ENCODE measurements around the gene ULK3.

The ULK3 gene

DNA sequence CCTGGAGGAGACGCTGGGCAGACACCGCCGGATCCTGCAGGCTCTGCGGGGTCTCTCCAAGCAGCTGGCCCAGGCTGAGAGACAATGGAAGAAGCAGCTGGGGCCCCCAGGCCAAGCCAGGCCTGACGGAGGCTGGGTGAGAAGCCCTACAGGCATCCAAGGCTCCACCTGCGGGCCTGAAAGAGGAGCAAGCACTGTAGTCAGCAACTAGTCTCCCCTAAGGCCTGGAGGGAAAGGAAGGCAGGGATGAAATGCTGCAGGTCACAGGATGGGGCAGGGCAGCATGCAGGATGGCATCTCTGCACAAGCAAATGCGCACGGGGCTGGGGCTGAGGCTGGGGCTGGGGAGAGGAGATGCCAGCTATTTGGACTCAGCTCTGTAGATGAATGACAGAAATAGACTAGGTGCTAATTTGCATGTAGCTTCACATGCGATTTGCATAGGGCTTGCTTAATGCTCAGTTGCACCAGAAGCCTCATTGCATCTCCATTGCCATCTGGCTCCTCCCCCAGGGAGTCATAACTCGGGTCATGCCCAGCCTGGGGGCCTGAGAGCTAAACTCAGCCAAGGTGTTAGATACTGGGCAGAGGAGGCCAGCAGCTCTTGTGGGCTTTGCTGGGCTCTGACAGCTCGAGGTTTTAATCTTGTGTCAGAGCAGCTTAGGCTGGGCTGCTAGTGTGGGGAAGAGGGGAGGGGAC lies 21.7 kb downstream of the ULK3 start:
- DNase-seq, result no peak

DNA sequence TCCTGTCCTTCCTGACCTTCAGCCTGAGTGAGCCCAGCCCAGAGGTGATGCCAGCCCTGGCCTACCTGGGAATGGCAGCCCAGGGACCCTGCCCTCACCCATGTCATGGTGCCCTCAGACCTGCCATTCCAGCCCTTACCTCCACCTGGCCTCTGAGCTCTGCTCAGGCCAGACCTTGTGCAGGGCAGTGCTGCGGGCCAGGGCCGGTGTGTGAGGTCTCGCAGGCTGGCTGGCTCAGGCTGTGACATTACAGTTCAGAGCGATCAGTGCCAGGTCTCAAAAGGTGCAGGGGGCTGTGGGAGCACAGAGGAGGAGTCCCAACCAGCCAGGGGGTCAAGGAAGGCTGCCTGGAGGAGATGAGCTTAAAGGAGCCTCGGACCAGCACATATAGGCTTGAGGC lies 22.9 kb downstream of the ULK3 start:
- no peak for DNase-seq

GRCh38 chr15:74817370-74817737 lies 25.6 kb downstream of the ULK3 start:
- peak; percentile 17 for DNase-seq

GRCh38 chr15:74816624-74817369 lies 26.2 kb downstream of the ULK3 start:
- DNase-seq, result no peak

DNA sequence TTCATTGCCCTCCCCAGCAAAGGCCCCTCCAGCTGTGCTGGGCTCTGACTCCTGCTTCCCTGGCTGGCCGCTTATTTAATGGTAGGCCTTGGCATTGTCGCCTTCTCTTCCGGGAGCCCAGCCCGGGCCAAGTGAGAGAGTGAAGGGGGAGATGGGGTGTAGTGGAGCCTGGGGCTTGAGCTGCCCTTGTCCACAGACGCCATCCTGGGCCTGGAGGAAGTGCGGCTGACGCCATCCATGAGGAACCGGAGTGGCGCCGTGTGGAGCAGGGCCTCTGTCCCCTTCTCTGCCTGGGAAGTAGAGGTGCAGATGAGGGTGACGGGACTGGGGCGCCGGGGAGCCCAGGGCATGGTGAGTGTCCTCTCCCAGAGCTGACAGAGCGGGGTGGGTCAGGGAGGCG lies 27.0 kb downstream of the ULK3 start:
- DNase-seq, result no peak

- no peak for DNase-seq
These were observed 27.6 kb downstream of the ULK3 start for GRCh38 chr15:74815121-74815934.

- no peak for DNase-seq
These were observed 30.4 kb downstream of the ULK3 start, which contains the start of gene LMAN1L for GRCh38 chr15:74812533-74812932. LMAN1L (plus strand) TSS chr15:74812835; CDS start chr15:74812855, 20 bp downstream.

- DNase-seq, result peak; percentile 59
These were observed 33.0 kb downstream of the ULK3 start for GRCh38 chr15:74809956-74810355.

DNA sequence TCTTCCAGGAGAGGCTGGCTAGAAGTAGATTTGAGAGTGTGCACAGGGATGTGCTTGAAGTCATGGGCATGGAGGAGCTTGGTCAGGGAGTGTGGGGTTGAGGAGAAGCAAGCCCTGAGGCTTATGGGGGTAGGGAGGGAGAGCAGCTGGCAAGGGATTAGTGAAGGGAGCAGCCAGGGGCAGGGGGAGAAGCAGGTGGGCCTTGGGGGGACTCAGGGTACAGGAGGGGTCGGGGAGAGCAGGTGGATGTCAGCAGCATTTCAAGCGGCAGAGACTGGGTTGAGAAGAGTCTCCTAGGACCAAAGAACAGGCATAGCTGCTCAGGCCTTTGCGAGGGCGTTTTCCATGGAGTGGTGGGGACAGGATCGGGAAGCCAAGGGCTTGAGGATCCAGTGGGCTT lies 33.7 kb downstream of the ULK3 start:
- no peak for DNase-seq

DNA sequence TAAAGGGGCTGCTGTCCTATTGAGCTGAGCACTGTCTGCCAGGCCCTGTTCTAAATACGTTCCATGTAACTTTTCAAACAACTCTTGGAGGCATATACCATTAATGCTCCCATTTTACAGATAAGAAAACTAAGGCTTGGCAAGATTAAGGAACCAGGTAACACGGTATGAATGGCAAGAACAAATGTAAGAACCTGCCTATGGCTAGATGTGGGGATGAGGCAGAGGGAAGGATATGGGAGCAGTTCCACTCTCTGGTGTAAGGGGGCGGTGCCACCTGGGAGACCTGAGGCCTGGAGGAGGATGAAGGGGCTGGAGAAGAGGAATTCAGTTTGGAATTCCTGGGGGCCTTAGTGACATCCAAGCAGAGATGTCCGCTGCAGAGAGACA lies 34.1 kb downstream of the ULK3 start:
- no peak for DNase-seq

GRCh38 chr15:74808078-74808839 lies 34.7 kb downstream of the ULK3 start:
- no peak for DNase-seq

- DNase-seq, result no peak
These were observed 35.7 kb downstream of the ULK3 start for GRCh38 chr15:74807282-74807681.

DNA sequence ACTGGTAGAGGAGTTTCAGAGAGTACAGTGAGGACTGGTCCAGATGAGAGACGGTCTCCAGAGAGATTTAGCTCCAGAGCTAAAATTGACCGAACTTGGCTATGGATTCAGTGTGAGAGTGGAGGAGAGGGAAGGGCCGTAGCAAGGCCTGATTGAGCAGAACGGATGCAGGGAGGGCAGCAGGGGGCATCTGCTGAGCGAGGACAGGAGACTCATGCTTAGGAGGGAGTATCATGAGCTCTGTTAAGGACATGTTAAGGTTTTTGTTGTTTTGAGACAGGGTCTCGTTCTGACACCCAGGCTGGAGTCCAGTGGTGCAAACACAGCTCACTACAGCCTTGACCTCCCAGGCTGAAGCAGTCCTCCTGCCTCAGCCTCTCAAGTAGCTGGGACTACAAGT lies 38.0 kb downstream of the ULK3 start:
- no peak for DNase-seq

GRCh38 chr15:74802862-74803447 lies 40.0 kb downstream of the ULK3 start:
- DNase-seq, result no peak

DNA sequence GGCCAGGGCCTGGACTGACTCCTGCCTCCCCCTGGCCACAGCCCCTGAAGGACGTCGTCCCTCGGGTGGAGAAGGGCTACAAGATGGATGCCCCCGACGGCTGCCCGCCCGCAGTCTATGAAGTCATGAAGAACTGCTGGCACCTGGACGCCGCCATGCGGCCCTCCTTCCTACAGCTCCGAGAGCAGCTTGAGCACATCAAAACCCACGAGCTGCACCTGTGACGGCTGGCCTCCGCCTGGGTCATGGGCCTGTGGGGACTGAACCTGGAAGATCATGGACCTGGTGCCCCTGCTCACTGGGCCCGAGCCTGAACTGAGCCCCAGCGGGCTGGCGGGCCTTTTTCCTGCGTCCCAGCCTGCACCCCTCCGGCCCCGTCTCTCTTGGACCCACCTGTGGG lies 40.7 kb downstream of the ULK3 start:
- no peak for DNase-seq

GRCh38 chr15:74801311-74801997 lies 41.5 kb downstream of the ULK3 start:
- no peak for DNase-seq

GRCh38 chr15:74800559-74801094 lies 42.3 kb downstream of the ULK3 start:
- DNase-seq, result no peak

GRCh38 chr15:74799856-74800558 lies 42.9 kb downstream of the ULK3 start:
- peak; percentile 50 for DNase-seq

- DNase-seq, result no peak
These were observed 43.6 kb downstream of the ULK3 start for GRCh38 chr15:74799255-74799855.

All from fibroblast of skin of back (primary cell).